ENCODE data around the gene HTN1.
"Not testable (repeated sequence)": the region's sequence is repeated elsewhere in the genome, so short reads cannot be mapped to it uniquely, and the experiment has no call there.

DNA sequence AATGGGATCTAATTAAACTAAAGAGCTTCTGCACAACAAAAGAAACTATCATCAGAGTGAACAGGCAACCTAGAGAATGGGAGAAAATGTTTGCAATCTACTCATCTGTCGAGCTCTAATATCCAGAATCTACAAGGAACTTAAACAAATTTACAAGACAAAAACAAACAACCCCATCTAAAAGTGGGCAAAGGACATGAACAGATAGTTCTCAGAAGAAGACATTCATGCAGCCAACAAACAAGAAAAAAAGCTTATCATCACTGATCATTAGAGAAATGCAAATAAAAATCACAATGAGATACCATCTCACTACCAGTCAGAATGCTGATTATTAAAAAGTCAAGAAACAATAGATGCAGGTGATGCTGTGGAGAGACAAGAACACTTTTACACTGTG lies 6.3 kb downstream of the HTN1 start:
- TF ChIP-seq, protein P1, sequence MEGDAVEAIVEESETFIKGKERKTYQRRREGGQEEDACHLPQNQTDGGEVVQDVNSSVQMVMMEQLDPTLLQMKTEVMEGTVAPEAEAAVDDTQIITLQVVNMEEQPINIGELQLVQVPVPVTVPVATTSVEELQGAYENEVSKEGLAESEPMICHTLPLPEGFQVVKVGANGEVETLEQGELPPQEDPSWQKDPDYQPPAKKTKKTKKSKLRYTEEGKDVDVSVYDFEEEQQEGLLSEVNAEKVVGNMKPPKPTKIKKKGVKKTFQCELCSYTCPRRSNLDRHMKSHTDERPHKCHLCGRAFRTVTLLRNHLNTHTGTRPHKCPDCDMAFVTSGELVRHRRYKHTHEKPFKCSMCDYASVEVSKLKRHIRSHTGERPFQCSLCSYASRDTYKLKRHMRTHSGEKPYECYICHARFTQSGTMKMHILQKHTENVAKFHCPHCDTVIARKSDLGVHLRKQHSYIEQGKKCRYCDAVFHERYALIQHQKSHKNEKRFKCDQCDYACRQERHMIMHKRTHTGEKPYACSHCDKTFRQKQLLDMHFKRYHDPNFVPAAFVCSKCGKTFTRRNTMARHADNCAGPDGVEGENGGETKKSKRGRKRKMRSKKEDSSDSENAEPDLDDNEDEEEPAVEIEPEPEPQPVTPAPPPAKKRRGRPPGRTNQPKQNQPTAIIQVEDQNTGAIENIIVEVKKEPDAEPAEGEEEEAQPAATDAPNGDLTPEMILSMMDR (IDR thresholded peaks at IDR 0.05): not testable (repeated sequence)
- not testable (repeated sequence) for TF ChIP-seq POLR2A (IDR thresholded peaks at IDR 0.05)
